HEK293T (cell line): Measurements from ENCODE around the gene LRRC52.

Source experiments
- BHLHE40 ChIP-seq: fragments of 450-650 bp; IDR thresholded peaks from 2 replicates; pipeline ENCODE4 v1.6.1; 2016; ENCODE audit warnings: mild to moderate bottlenecking, moderate library complexity, borderline replicate concordance
- CTBP1 ChIP-seq: fragments of 450-650 bp; IDR thresholded peaks from 2 replicates; pipeline ENCODE4 v1.6.1; 2016; ENCODE audit warnings: borderline replicate concordance
- ELF4 ChIP-seq: fragments of 450-650 bp; IDR thresholded peaks from 2 replicates; pipeline ENCODE4 v1.6.1; 2017; ENCODE audit warnings: antibody characterized with exemption
- HDGF ChIP-seq: fragments of 450-650 bp; IDR thresholded peaks from 2 replicates; pipeline ENCODE4 v1.6.1; 2017; ENCODE audit warnings: antibody characterized with exemption, borderline replicate concordance
- LEF1 ChIP-seq: fragments of 450-650 bp; IDR thresholded peaks from 2 replicates; pipeline ENCODE4 v1.6.1; 2017; ENCODE audit warnings: mild to moderate bottlenecking, borderline replicate concordance
- NFRKB ChIP-seq: fragments of 450-650 bp; IDR thresholded peaks from 2 replicates; pipeline ENCODE4 v1.6.1; 2016; ENCODE audit warnings: mild to moderate bottlenecking, moderate library complexity
- SP1 ChIP-seq: fragments of 450-650 bp; IDR thresholded peaks from 2 replicates; pipeline ENCODE4 v1.6.1; 2017
- SUZ12 ChIP-seq: fragments of 450-650 bp; IDR thresholded peaks from 2 replicates; pipeline ENCODE4 v1.6.1; 2016; ENCODE audit warnings: mild to moderate bottlenecking
- TARDBP ChIP-seq: fragments of 450-650 bp; IDR thresholded peaks from 2 replicates; pipeline ENCODE4 v1.6.1; 2016
- ZNF384 ChIP-seq: fragments of 450-650 bp; IDR thresholded peaks from 2 replicates; pipeline ENCODE4 v1.6.1; 2016

GRCh38 chr1:165581926-165582325, 38.1 kb downstream of the LRRC52 start:
- TF ChIP-seq ZNF384 (no peak), NFRKB (no peak), CTBP1 (no peak), TARDBP (no peak), HDGF (no peak), SUZ12 (no peak), BHLHE40 (no peak), ELF4 (no peak), SP1 (no peak), LEF1 (no peak)
